Measurements from ENCODE around the gene NAB1. TPM values are rescaled to one million over a fixed set of nuclear protein-coding genes. Genes with fewer than 3 reads are reported as not detected.

NAB1 gene
- polyA plus RNA-seq, 3 donors from 2014 or later: 1.4 to 3.8 (median 3.3) TPM

- H3K27me3 Mint-ChIP-seq (ENCODE audit: low read depth in 3 of 3): peaks cover 2 to 8% (median 7%) of the 10 kb centered on the region in 3 donors
- peaks cover 0 to 4% (median 3%) of the 10 kb centered on the region in 3 donors for H3K36me3 Mint-ChIP-seq
- peaks cover 15 to 19% of the 10 kb centered on the region in 2 donors for H3K4me1 Mint-ChIP-seq
- H3K27ac Mint-ChIP-seq: no peak overlapping the region
- H3K9me3 Mint-ChIP-seq: no peaks in the 10 kb centered on the region
- no peak for DNase-seq
- H3K4me3 Mint-ChIP-seq: no peak overlapping the region
These were observed 22.2 kb upstream of the NAB1 start for GRCh38 chr2:190626641-190627210.

DNA sequence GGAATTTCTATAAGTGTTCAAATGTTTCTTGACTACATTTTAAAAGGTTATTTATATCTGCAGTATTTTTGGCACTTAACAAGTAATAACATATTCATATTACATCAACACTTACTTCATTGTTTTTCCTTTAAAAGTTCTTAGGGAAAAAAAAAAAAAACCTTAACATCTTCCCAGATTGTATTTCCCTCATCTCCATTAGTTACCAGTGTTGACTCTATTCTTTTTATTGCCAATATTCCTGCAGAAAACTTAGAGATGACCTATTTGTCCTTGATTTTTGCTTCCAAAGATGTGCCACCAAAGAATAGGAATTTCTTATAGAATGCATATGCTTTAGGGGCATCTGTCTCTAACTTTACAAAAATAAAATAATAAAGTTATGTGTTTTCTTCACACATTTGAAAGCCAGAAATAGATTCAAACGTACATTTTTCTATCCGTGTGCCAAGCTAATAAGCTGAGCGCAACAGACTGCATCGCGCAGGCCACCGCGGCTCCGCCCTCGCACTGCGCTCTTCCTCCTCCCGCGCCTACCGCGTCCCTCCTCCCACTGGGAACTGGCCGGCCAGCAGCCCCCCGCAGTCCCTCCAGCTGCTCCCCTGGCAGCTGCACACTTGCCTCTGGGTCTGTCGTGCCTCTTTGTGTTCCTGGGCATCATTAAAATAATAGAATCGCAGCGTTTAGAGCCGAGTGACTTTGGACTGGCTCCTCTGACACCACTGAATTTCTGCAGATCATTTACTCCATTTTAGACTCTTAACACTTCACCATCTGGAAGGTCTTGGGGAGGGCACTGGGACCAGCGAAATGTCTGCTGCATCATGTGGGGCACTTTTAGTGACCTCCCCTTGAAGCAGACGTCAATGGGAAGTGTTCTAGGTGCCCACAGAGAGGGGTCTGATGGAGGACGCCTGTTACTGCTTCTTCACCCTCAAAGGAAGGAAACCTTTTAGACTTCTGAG is 21.2 kb upstream of the NAB1 start:
- H3K27ac Mint-ChIP-seq: peak overlapping the region; percentile 29 to 92 (median 90)
- no peaks in the 10 kb centered on the region for H3K9me3 Mint-ChIP-seq
- DNase-seq: peak; percentile 20 to 43 (median 41)
- peaks cover 2 to 8% (median 7%) of the 10 kb centered on the region in 3 donors for H3K27me3 Mint-ChIP-seq (ENCODE audit: low read depth in 3 of 3)
- H3K4me3 Mint-ChIP-seq: peak overlapping the region; percentile 87 to 97 (median 93)
- peaks cover 15 to 19% of the 10 kb centered on the region in 2 donors for H3K4me1 Mint-ChIP-seq
- peaks cover 0 to 4% (median 3%) of the 10 kb centered on the region in 3 donors for H3K36me3 Mint-ChIP-seq

GRCh38 chr2:190628591-190629319 is 20.1 kb upstream of the NAB1 start:
- Mint-ChIP-seq H3K36me3 (peaks cover 0 to 4% (median 3%) of the 10 kb centered on the region in 3 donors), H3K9me3 (no peaks in the 10 kb centered on the region), H3K4me3 (peak overlapping the region; percentile 31 to 97 (median 93)), H3K27ac (peak overlapping the region in 5 of 6 donors; percentile 5 to 92 (median 90)), H3K4me1 (peaks cover 15 to 19% of the 10 kb centered on the region in 2 donors), H3K27me3 (ENCODE audit: low read depth in 3 of 3) (peaks cover 4 to 8% (median 7%) of the 10 kb centered on the region in 3 donors)
- DNase-seq: no peak

DNA sequence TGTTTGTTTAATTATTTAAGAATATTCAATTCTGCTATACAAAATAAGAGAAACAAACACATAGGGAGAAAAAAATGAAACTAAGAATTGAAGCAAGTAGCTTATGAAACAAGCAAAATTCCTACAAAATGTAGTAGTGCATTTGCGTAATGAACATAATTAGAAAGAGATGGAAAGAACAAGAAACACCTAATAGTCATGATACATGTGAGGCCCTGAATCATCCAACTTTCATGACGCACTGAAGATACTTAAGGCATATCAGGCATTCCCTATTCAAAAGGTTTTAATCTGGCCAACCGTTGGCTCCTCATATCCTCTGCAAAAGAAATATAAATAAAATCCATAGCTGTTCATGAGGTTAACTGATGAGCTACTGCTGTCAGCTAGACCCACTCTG is 14.5 kb upstream of the NAB1 start:
- DNase-seq: no peak
- Mint-ChIP-seq H3K27me3 (ENCODE audit: low read depth in 3 of 3) (peaks cover 2 to 3% (median 2%) of the 10 kb centered on the region in 3 donors), H3K4me3 (no peak overlapping the region), H3K4me1 (no peaks in the 10 kb centered on the region), H3K36me3 (no peaks in the 10 kb centered on the region), H3K9me3 (no peaks in the 10 kb centered on the region), H3K27ac (no peak overlapping the region)

GRCh38 chr2:190635781-190636180 is 13.1 kb upstream of the NAB1 start:
- Mint-ChIP-seq H3K36me3 (no peaks in the 10 kb centered on the region), H3K27me3 (ENCODE audit: low read depth in 3 of 3) (peaks cover 2 to 3% (median 2%) of the 10 kb centered on the region in 3 donors), H3K9me3 (no peaks in the 10 kb centered on the region), H3K4me3 (no peak overlapping the region), H3K4me1 (no peaks in the 10 kb centered on the region), H3K27ac (no peak overlapping the region)
- peak in 1 of 3 donors; percentile 16 for DNase-seq

DNA sequence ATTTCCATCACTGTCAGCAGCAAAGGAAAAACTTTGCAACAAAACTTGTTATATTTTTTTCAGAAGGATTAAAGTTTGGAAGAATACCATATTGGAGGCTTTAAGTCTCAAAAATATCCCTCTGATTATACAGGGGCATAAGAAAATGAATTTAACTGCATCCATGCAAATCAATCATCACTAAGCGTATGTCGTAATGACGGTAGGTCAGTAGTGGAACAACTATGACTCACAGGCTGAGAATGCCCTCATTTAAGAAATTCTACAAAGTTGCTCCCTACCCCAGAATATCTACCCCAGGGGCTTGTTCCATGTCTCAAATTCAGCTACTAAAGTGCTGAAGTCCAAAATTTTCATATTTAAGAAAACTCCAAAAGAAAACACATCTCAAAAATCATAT is 12.5 kb upstream of the NAB1 start:
- DNase-seq: no peak
- H3K9me3 Mint-ChIP-seq: no peaks in the 10 kb centered on the region
- no peaks in the 10 kb centered on the region for H3K36me3 Mint-ChIP-seq
- H3K4me3 Mint-ChIP-seq: no peak overlapping the region
- peaks cover 2 to 3% (median 3%) of the 10 kb centered on the region in 3 donors for H3K27me3 Mint-ChIP-seq (ENCODE audit: low read depth in 3 of 3)
- H3K27ac Mint-ChIP-seq: no peak overlapping the region
- H3K4me1 Mint-ChIP-seq: no peaks in the 10 kb centered on the region

DNA sequence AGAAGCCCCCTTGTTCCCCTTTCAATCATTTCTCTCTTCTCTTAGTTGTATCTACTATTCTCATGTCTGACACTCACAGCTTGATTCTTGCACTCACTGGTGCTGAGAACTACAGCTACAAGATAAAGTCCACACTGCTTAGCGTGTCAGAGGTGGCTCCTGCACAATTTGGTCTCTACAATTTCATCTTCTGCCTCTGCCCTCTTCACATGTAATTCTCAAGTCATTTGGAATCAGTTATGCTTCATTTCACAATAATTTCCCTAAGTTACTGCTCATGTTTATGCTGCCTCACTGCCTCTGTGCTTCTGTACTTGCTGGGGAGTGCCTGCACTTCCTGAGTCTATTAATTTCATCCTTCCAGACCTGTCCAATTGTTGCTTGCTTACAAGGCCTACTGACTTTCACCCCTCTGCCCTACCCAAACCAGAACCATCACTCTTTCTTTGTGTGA is 11.6 kb upstream of the NAB1 start:
- H3K27me3 Mint-ChIP-seq (ENCODE audit: low read depth in 3 of 3): peaks cover 2 to 3% (median 3%) of the 10 kb centered on the region in 3 donors
- H3K27ac Mint-ChIP-seq: peak overlapping the region in 1 of 6 donors; percentile 50
- DNase-seq: no peak
- H3K4me1 Mint-ChIP-seq: no peaks in the 10 kb centered on the region
- H3K4me3 Mint-ChIP-seq: no peak overlapping the region
- H3K36me3 Mint-ChIP-seq: no peaks in the 10 kb centered on the region
- no peaks in the 10 kb centered on the region for H3K9me3 Mint-ChIP-seq

GRCh38 chr2:190637903-190638618 is 10.8 kb upstream of the NAB1 start:
- Mint-ChIP-seq H3K4me1 (no peaks in the 10 kb centered on the region), H3K27me3 (ENCODE audit: low read depth in 3 of 3) (peaks cover under 1 to 3% (median 3%) of the 10 kb centered on the region in 3 donors), H3K36me3 (no peaks in the 10 kb centered on the region), H3K27ac (no peak overlapping the region), H3K4me3 (no peak overlapping the region), H3K9me3 (no peaks in the 10 kb centered on the region)
- no peak for DNase-seq

- H3K9me3 Mint-ChIP-seq: no peaks in the 10 kb centered on the region
- no peak for DNase-seq
- no peak overlapping the region for H3K27ac Mint-ChIP-seq
These were observed 8.8 kb upstream of the NAB1 start for GRCh38 chr2:190640117-190640516.

GRCh38 chr2:190641469-190641868 is 7.4 kb upstream of the NAB1 start:
- no peaks in the 10 kb centered on the region for H3K36me3 Mint-ChIP-seq
- DNase-seq: no peak
- no peak overlapping the region for H3K27ac Mint-ChIP-seq
- H3K4me1 Mint-ChIP-seq: peaks cover 0 to 2% of the 10 kb centered on the region in 2 donors
- no peaks in the 10 kb centered on the region for H3K9me3 Mint-ChIP-seq
- H3K4me3 Mint-ChIP-seq: no peak overlapping the region
- H3K27me3 Mint-ChIP-seq (ENCODE audit: low read depth in 3 of 3): peaks cover 0 to 4% (median 4%) of the 10 kb centered on the region in 3 donors

More at GRCh38 chr2:190640117-190640516, 8.8 kb upstream of the NAB1 start:
- Mint-ChIP-seq H3K4me1 (no peaks in the 10 kb centered on the region), H3K4me3 (no peak overlapping the region), H3K27me3 (ENCODE audit: low read depth in 3 of 3) (peaks cover 3 to 4% (median 3%) of the 10 kb centered on the region in 3 donors), H3K36me3 (no peaks in the 10 kb centered on the region)

DNA sequence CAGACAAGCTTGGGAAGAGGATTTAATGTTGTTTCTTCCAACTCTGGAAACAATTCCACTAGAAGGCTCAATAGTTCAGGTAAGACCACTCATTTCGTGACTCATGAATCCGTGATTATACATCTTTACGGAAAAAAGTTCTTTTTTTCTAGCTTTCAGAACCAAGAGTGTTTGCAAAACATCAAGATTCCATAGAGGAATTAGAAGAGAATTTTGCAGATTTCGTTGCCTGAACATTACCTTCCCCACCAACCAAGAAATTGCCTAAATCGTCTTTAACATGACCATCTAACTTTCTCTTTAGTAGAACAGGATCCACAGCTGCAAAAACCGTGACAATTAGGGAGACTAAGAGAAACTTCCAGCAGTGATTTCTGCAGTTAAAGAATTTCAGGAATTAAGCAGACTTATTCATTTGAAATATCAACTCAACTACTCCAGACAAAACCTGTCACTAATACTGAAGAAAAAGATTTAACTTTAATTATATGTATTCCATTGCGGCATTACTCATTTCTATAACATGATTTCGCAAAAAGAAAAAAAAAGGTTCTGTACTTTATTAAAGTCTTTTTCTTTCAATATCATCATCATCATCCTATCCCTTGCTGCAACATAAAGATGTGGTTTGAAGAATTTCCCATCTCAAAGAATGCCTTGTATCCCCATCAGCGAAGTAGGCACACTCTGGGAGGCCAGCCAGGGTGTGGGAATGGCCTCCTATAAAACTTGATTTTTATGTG is 1.9 kb upstream of the NAB1 start:
- H3K4me3 Mint-ChIP-seq: peak overlapping the region; percentile 2 to 89 (median 42)
- H3K4me1 Mint-ChIP-seq: peaks cover 19 to 45% of the 10 kb centered on the region in 2 donors
- peak overlapping the region; percentile 58 to 88 (median 72) for H3K27ac Mint-ChIP-seq
- DNase-seq: no peak
- peaks cover 14 to 19% (median 18%) of the 10 kb centered on the region in 3 donors for H3K27me3 Mint-ChIP-seq (ENCODE audit: low read depth in 3 of 3)
- no peaks in the 10 kb centered on the region for H3K9me3 Mint-ChIP-seq
- no peaks in the 10 kb centered on the region for H3K36me3 Mint-ChIP-seq

DNA sequence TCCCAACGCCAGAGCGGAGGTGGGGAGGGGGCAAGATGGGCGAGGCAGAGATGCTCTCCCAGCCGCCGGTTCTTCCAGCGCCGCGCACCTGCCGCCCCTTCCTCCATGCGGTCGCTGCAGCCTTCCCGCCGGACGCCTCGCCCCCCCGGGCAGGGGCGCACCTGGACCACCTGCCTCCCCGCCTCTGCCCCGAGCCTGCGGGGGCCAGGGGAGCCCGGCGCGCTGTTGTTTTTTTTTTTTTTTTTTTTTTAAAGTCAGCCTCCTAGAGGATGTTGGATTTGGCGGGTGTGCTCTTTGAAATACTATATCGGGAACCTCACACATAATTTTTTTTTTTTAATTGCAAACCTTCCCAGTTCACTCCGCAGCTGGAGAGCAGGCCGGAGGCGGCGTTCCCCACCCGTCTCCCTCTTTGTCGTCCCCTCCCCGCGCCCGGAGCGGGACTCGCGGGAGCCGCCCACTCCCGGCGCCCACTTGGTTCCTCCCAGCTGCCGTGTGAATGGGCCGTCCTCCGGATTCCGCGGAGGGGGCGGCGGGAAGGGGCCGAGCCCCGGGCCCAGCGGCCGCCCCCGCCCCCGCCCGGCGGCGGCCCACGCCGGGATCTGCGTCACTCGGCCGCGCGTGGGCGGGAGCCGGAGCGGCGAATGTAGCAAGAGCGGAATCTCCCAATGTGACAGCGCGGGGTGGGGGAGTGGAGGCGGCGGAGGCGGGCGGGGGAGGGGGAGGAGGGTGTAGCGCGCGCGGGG is 421 bp upstream of the NAB1 start:
- H3K27me3 Mint-ChIP-seq (ENCODE audit: low read depth in 3 of 3): peaks cover 14 to 19% (median 18%) of the 10 kb centered on the region in 3 donors
- H3K36me3 Mint-ChIP-seq: no peaks in the 10 kb centered on the region
- H3K4me3 Mint-ChIP-seq: peak overlapping the region; percentile 83 to 92 (median 88)
- peak; percentile 91 to 93 (median 92) for DNase-seq
- H3K9me3 Mint-ChIP-seq: no peaks in the 10 kb centered on the region
- peaks cover 19 to 47% of the 10 kb centered on the region in 2 donors for H3K4me1 Mint-ChIP-seq
- H3K27ac Mint-ChIP-seq: peak overlapping the region; percentile 58 to 97 (median 90)
